GM19468 (cell line): ENCODE data around the gene GET3.
"Not testable (repeated sequence)": the region's sequence is repeated elsewhere in the genome, so short reads cannot be mapped to it uniquely, and the experiment has no call there.

Experiments used
- ATAC-seq: cut with Tn5 transposase; IDR thresholded peaks from one replicate; pipeline ENCODE4 v1.9.1; 2021; ENCODE audit warnings: mild to moderate bottlenecking, moderate library complexity, moderate number of reproducible peaks; ENCODE audit not compliant: unreplicated experiment; ENCODE audit errors: extremely low read depth

The GET3 gene

GRCh38 chr19:12789904-12790619 lies 52.8 kb downstream of the GET3 start:
- ATAC-seq: peak; percentile 14

- no peak for ATAC-seq
Observed at GRCh38 chr19:12790628-12791344, 53.5 kb downstream of the GET3 start.

- ATAC-seq: peak; percentile 7
Observed at GRCh38 chr19:12791345-12792050, 54.2 kb downstream of the GET3 start, which contains the start of gene JUNB. TSS of gene JUNB (plus strand) at chr19:12791486. CDS start at chr19:12791772, 286 bp downstream.

GRCh38 chr19:12792051-12792852 lies 55.0 kb downstream of the GET3 start:
- ATAC-seq: no peak

GRCh38 chr19:12792853-12793289 lies 55.6 kb downstream of the GET3 start:
- ATAC-seq: no peak

GRCh38 chr19:12793290-12794195 lies 56.2 kb downstream of the GET3 start:
- peak; percentile 12 for ATAC-seq

- no peak for ATAC-seq
Observed at GRCh38 chr19:12794196-12794941, 57.1 kb downstream of the GET3 start.

- ATAC-seq: no peak
Observed at GRCh38 chr19:12794971-12795381, 57.7 kb downstream of the GET3 start.

- ATAC-seq: no peak
Observed at GRCh38 chr19:12796146-12797071, 59.1 kb downstream of the GET3 start.

- ATAC-seq: no peak
Observed at GRCh38 chr19:12797141-12797587, 59.9 kb downstream of the GET3 start.

- ATAC-seq: not testable (repeated sequence)
Observed at GRCh38 chr19:12797607-12798006, 60.3 kb downstream of the GET3 start.
